GM12874 (cell line): ENCODE measurements around the gene PRXL2A.
A peak's percentile ranks its signal among the peaks of the same experiment; 100 is the strongest.

Experiments used
- CTCF ChIP-seq: IDR thresholded peaks from 2 replicates; pipeline ENCODE4 v1.5.1; 2011; ENCODE audit warnings: low read depth, mild to moderate bottlenecking, control low read depth, low read length, moderate library complexity; ENCODE audit not compliant: insufficient read depth

Gene PRXL2A

GRCh38 chr10:80436446-80437098 is 28.2 kb downstream of the PRXL2A start:
- TF ChIP-seq CTCF = no peak

- no peak for TF ChIP-seq CTCF
Observed at GRCh38 chr10:80437227-80437626, 28.9 kb downstream of the PRXL2A start.

- TF ChIP-seq CTCF = no peak
Observed at GRCh38 chr10:80441831-80442230, 33.5 kb downstream of the PRXL2A start.

- no peak for TF ChIP-seq CTCF
Observed at GRCh38 chr10:80442879-80443278, 34.5 kb downstream of the PRXL2A start.

- peak; percentile 49; the same call in 1 of the 2 replicates for TF ChIP-seq CTCF
Observed at GRCh38 chr10:80443531-80443974, 35.2 kb downstream of the PRXL2A start.

GRCh38 chr10:80444124-80444523 is 35.8 kb downstream of the PRXL2A start:
- no peak for TF ChIP-seq CTCF

GRCh38 chr10:80444646-80445319 is 36.4 kb downstream of the PRXL2A start:
- peak; percentile 89 for TF ChIP-seq CTCF
